Measurements from ENCODE around the gene C11orf52. TPM values are rescaled to one million over a fixed set of nuclear protein-coding genes. Genes with fewer than 3 reads are reported as not detected.

Gene C11orf52
- total and polyA plus RNA-seq, 2 of the 8 experiments (the other 6 are each of a cell fraction or from before 2014, with no cell fraction given) = 1.7 to 2.7 TPM

GRCh38 chr11:111932611-111932950 is 13.9 kb downstream of the C11orf52 start:
- H3K4ac ChIP-seq (replicated peaks; ENCODE audit: insufficient read length, low read depth, low read length) = no peak overlapping the region
- DNase-seq (ENCODE audit: low read depth in 1 of 2, low spot score in 2 of 2) (no peak), FAIRE-seq (no peak)
- no peak overlapping the region for H3K4me2 ChIP-seq (ENCODE audit: insufficient read depth in 1 of 2, low read depth in 2 of 2, low read length in 2 of 2)
- no peaks in the 10 kb centered on the region for H4K20me1 ChIP-seq (replicated peaks in 1 of 2; ENCODE audit: control insufficient read depth in 1 of 2, insufficient read depth in 2 of 2, low read length in 2 of 2)
- H3K23me2 ChIP-seq (ENCODE audit: low read depth, low read length) = peaks cover 7% of the 10 kb centered on the region; the same call in 1 of the 2 replicates
- no peak overlapping the region for H2BK5ac ChIP-seq (ENCODE audit: low read depth, low read length)
- H3K4me1 ChIP-seq (replicated peaks in 1 of 4; ENCODE audit: control insufficient read depth in 3 of 4, insufficient read depth in 4 of 4, low read length in 3 of 4) = peaks cover 0 to 9% (median 5%) of the 10 kb centered on the region in 4 experiments; a peak in 6 of 7 replicates
- TF ChIP-seq PHF8 (conservative IDR thresholded peaks at IDR 0.05; ENCODE audit: low read depth, low read length) (no peak), TEAD4 (IDR thresholded peaks at IDR 0.05; ENCODE audit: low read depth, low read length) (no peak), BRCA1 (IDR thresholded peaks at IDR 0.05; ENCODE audit: low read depth, low read length) (no peak), SP4 (IDR thresholded peaks at IDR 0.05; ENCODE audit: low read length) (no peak), FOSL1 (IDR thresholded peaks at IDR 0.05; ENCODE audit: insufficient read depth, low read depth, low read length) (no peak), YY1 (IDR thresholded peaks at IDR 0.05; ENCODE audit: low read depth, low read length) (no peak), POLR2A (IDR thresholded peaks at IDR 0.05; ENCODE audit: control extremely low read depth in 1 of 2, low read depth in 2 of 2, low read length in 2 of 2) (no peak), SP1 (IDR thresholded peaks at IDR 0.05; ENCODE audit: low read depth, low read length) (no peak), SP2 (IDR thresholded peaks at IDR 0.05; ENCODE audit: low read length) (no peak), POLR2AphosphoS5 (IDR thresholded peaks at IDR 0.05; ENCODE audit: low read depth, low read length) (no peak), SIX5 (IDR thresholded peaks at IDR 0.05; ENCODE audit: low read depth, low read length) (no peak), KDM4A (IDR thresholded peaks at IDR 0.05; ENCODE audit: low read depth, low read length, severe bottlenecking) (no peak), RBBP5 (IDR thresholded peaks at IDR 0.05; ENCODE audit: borderline replicate concordance, low read depth, low read length) (no peak), CBX8 (IDR thresholded peaks at IDR 0.05; ENCODE audit: borderline replicate concordance, low read depth, low read length) (no peak), KDM5A (IDR thresholded peaks at IDR 0.05; ENCODE audit: low read length) (no peak), CREB1 (IDR thresholded peaks at IDR 0.05) (no peak)
- no peak overlapping the region for H2BK12ac ChIP-seq (ENCODE audit: low read depth, low read length)
- no peak overlapping the region for H2BK20ac ChIP-seq (ENCODE audit: low read length)
- H3K56ac ChIP-seq (replicated peaks; ENCODE audit: insufficient read length, low read depth, low read length) = no peak overlapping the region
- H4K91ac ChIP-seq (replicated peaks; ENCODE audit: insufficient read length, low read length) = no peak overlapping the region
- H3K27me3 ChIP-seq (replicated peaks in 1 of 4; ENCODE audit: control insufficient read depth in 3 of 4, extremely low read depth in 1 of 4, insufficient read depth in 3 of 4, low read length in 3 of 4) = no peaks in the 10 kb centered on the region
- no peak overlapping the region for H2AK5ac ChIP-seq (ENCODE audit: low read depth, low read length)
- WGBS, 2 experiments (ENCODE audit: extremely low coverage in 1 of 2, insufficient coverage in 1 of 2, insufficient read length in 1 of 2, insufficient replicate concordance in 2 of 2, low coverage in 1 of 2, low lambda C conversion rate in 2 of 2, missing lambda C conversion rate in 1 of 2) = 91% methylated on average over 2 of the region's 2 CpGs; no CpG with 5 or more reads in 1 of the 2 experiments
- ChIA-PET POLR2A (ENCODE audit: partially characterized antibody) (interaction anchor here (1.0 kb wide), 1 partner anchor 10 kb away, joined by 3 read pairs; no protein-coding TSS in a partner anchor), CTCF (ENCODE audit: partially characterized antibody) (interaction anchor here (0.6 to 25.5 kb wide), 10 partner anchors 10 to 87 kb away, joined by 3 to 565 read pairs (median 6); no protein-coding TSS in a partner anchor)
- no peaks in the 10 kb centered on the region for H3K36me3 ChIP-seq (ENCODE audit: control insufficient read depth in 2 of 4, insufficient read depth in 4 of 4, low read length in 3 of 4)
- no peak overlapping the region for H3K4me3 ChIP-seq (ENCODE audit: extremely low read depth in 1 of 4, insufficient read depth in 2 of 4, low read depth in 3 of 4, low read length in 4 of 4)
- H3K79me1 ChIP-seq (ENCODE audit: low read depth, low read length) = no peaks in the 10 kb centered on the region
- no peak overlapping the region for H2BK15ac ChIP-seq (ENCODE audit: low read length)
- H4K5ac ChIP-seq (ENCODE audit: insufficient read length, low read depth, low read length) = no peak overlapping the region
- no peak overlapping the region for H3K23ac ChIP-seq (ENCODE audit: insufficient read length)
- H2BK120ac ChIP-seq (replicated peaks; ENCODE audit: low read depth, low read length) = no peak overlapping the region
- no peak overlapping the region for H4K8ac ChIP-seq (ENCODE audit: extremely low read depth, insufficient read depth, low read length)
- H3K9me3 ChIP-seq (ENCODE audit: insufficient read depth in 2 of 2, low read depth in 1 of 2, low read length in 1 of 2) = no peaks in the 10 kb centered on the region
- no peaks in the 10 kb centered on the region for H3K79me2 ChIP-seq (ENCODE audit: control insufficient read depth in 1 of 2, insufficient read depth in 2 of 2, low read length in 2 of 2)
- H3K18ac ChIP-seq (ENCODE audit: extremely low read depth, low read length) = no peak overlapping the region
- no peak overlapping the region for H2AFZ ChIP-seq (ENCODE audit: low read length)
- H3K9ac ChIP-seq (replicated peaks in 1 of 4; ENCODE audit: extremely low read depth in 1 of 4, low read depth in 3 of 4, low read length in 3 of 4) = no peak overlapping the region
- H3K27ac ChIP-seq (ENCODE audit: low read depth, low read length) = no peak overlapping the region
- no peak overlapping the region for H3K14ac ChIP-seq (ENCODE audit: insufficient read length)
